ENCODE results near the gene GAS7.

GAS7 gene

GRCh38 chr17:10046786-10047785, 151.3 kb downstream of the GAS7 start:
- no peak for DNase-seq (ENCODE audit: low read depth)

DNA sequence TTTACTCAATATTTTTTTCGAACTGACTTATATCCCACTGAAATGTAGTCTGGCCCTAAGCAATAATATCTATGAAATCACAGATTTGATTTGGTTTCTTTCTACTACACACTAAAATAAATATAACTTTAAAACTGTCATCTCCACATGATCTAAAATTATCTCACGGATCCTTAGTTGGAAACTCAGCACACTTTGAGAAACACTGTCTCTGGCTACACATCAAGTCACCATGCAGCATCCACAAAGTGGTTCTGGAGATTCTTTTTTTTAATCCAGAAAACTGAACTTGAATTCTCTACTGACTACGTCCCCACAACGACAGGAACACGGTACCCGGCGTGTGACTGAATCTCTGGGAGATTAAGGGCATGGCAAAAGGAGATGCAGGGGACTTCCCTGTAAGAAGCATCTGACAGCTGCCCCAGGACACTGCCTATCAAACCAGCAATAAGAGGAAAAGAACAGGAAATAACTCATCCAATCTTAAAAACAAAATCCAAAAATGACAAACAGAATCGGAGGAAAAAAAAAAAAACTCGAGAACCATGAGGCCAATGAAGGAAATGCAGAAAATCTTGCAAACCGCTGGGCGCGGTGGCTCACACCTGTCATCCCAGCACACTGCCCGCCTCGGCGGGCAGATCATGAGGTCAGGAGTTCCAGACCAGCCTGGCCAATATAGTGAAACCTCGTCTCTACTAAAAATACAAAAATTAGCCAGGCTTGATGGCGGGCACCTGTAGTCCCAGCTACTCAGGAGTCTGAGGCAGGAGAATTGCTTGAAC, 152.3 kb downstream of the GAS7 start:
- DNase-seq (ENCODE audit: low read depth) = no peak

- DNase-seq (ENCODE audit: low read depth) = no peak
Measured at GRCh38 chr17:10042589-10043244, 155.7 kb downstream of the GAS7 start.

- DNase-seq (ENCODE audit: low read depth) = no peak
Measured at GRCh38 chr17:10041916-10042588, 156.4 kb downstream of the GAS7 start.

DNA sequence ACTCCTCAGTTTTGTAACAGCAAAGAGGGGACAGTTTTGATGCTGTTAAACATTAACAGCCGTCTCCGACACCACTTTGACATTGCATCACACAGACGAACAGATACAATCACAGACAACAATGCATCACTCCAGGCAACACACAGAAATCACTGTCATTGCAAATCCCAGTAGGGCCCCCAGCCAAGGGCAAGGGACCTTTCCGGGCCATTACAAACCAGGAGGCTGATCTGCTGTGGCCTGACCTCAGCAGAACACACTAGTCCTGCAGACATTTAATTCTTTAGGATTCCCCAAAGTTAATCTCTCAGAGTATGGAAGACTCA, 157.2 kb downstream of the GAS7 start:
- no peak for DNase-seq (ENCODE audit: low read depth)

GRCh38 chr17:10036511-10037061, 161.8 kb downstream of the GAS7 start:
- no peak for DNase-seq (ENCODE audit: low read depth)

- no peak for DNase-seq (ENCODE audit: low read depth)
Measured at GRCh38 chr17:10035885-10036284, 162.5 kb downstream of the GAS7 start.

DNA sequence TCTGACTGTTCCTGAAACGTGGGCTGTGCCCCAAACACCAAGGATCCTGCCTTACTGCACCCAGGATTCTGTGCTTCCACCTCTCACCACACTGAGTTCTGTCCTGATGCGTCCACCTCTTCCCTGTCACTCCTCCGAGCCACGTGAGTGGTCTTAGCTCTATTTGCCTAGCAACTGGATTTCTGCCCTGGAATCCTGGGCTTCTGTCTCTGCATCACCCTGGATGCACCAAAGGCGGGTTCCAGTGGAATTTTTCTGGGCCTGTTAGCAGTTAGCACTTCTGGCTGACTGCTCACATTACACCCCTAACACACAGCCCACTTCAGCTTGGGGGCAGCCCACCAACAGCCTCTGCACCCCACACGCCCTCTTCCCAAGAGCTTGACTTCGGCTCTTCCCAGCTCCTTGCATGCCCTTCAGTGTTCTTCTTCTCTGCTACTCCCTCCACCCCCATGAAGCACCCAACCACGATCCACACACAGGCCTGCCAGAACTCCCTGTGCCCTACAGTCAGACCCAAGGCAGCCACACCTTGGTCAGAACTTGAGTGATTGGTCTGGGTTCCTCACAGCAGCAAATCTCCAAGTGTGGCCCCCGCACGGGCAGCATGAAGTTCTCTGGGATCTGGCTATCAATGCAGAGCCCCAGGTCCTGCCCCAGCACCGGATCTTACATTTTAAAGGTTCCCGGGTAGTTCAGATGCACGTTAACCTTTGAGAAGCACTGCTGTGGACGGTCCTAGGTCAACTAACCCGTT, 163.5 kb downstream of the GAS7 start:
- no peak for DNase-seq (ENCODE audit: low read depth)

- DNase-seq (ENCODE audit: low read depth) = no peak
Measured at GRCh38 chr17:10033959-10034358, 164.4 kb downstream of the GAS7 start.

DNA sequence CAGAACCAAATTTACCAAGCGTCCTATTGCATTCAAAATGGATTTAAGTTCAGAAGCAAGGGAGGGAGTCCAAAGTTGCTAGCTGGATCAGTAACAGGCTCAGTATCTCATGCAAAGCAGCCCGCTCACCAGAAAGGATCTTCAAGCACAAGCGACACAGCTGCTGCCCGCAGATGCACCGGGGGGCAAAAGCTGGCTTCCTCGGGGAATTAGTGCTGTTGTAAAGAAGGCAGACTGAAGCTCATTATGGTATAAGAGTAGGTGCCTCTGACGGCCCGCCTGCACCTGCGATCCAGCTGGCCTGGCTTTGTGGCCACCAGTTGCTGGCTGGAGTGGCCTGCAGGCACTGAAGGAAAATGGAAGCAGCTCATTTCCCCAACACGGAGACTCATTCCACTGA, 165.0 kb downstream of the GAS7 start:
- DNase-seq (ENCODE audit: low read depth) = no peak

GRCh38 chr17:10032118-10032852, 166.1 kb downstream of the GAS7 start:
- DNase-seq (ENCODE audit: low read depth) = no peak

- no peak for DNase-seq (ENCODE audit: low read depth)
Measured at GRCh38 chr17:10031606-10032005, 166.8 kb downstream of the GAS7 start.

DNA sequence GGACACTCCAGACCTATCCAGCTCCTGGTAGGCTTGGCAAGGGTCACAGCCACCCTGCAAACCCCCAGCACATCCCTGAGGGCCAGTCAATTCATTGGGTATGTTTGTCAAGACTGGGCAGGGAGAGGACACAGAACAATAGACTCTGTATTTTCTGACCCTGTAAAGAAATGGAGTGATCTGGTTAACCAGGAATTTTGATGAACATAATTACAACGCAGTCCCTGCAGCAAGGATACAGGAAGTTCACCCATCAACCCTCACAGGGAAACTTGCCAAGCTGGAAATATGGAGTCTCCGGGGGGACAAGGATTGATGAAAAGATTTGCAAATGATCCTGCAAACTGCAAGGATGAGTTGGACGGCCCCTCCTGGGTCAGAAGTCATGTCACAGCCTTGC, 167.3 kb downstream of the GAS7 start:
- DNase-seq (ENCODE audit: low read depth) = no peak

DNA sequence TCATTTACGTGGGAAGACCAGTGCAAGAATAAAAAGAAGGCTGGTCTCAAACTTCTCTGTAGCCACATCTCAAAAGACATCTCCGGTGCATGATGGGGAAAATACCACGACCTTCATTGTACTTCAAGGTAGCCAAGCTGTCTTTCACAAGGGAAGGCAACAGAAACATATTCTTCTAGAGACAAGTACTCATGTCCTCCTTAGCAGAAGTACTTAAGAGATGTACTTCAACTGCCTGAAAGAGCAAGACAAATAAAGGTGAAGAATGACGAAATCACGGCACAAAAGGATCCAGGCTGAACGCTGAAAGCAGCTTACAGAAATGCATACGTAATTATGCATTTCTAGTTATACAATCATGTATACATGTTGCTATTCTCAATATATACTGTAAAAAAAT, 169.3 kb downstream of the GAS7 start:
- no peak for DNase-seq (ENCODE audit: low read depth)

DNA sequence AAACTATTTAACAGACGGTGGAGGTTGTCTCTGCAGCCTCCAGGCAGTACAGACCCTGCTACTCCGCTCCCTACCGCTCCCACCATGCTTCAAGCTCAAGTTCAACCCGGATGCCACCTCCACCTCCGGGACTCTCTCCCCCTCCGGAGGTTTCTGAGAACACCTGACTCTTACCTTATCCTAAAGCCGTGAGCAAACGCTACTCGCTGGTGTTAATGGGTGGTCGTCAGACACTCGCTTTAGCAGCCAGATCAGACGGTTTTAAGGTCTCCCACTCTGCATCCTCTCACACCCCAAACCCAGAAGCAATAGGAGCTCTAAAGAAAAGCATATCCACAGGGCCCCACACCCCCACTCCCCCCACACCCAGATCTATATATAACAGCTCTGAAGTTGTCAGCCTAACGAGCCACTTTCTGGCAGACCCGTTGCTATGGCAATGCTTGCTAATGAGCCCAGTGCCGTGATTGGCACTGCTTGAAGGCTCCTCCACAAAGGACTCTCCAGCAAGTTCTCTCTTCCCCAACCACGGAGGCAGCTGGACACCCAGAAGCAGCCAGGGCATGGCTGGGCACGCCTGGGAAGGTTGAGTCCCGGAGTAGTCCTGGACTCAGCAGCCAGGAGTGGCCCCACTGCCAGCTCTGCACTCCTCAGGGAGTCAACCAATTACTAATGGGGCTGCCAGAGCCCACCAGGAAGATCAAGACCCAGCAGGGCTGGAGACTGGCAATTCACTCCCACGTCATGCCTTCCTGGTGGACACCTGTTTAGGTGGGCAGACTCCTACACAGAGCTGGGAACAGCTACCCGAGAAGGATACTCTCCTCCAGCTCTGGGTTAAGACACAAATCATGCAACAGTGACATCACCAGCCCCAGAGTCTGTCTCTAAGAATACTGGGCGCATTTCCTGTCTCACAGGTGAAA, 172.2 kb downstream of the GAS7 start:
- no peak for DNase-seq (ENCODE audit: low read depth)

DNA sequence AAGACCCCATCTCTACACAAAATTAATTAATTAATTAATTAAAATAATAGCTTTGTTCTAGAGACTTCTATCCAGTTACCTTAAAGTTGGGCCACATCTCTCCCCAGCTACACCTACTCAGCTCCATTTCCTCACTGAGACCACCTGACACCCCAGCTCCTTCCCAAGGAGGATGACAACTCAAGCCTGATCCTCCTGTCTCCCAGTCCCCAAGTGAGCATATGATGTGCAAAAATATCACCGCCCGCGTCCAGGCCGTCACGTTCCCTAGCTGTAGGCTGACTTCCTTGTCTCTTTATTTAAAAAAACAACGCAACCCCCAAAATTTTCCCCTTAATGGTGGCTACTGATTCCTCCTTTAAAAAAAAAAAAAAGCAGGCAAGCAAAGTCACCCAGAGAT, 173.2 kb downstream of the GAS7 start:
- no peak for DNase-seq (ENCODE audit: low read depth)

DNA sequence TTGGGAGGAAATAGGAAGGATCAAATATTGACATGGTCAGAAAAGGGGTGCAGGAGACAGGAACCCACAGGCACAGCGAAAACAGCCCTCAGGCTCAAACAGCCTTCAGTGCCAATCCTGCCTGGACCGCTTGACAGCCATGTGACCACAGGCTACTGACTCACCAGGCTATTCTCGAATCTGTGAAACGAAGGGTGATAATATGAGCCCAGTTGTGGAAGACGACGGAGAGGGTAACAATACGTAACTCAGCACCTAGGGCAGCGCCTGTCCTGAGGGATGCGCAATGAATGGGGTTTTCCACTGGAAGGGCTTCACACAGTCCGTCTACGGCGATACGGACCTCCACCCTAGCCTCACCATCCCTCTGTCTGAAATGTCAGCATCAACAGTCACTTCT, 176.0 kb downstream of the GAS7 start:
- DNase-seq (ENCODE audit: low read depth) = no peak

- DNase-seq (ENCODE audit: low read depth) = no peak
Measured at GRCh38 chr17:10021272-10021984, 177.0 kb downstream of the GAS7 start.
